GM21576 (cell line): ENCODE data around the gene PPFIA3.
"Not testable (repeated sequence)": the region's sequence is repeated elsewhere in the genome, so short reads cannot be mapped to it uniquely, and the experiment has no call there.

Experiments used
- ATAC-seq: cut with Tn5 transposase; IDR thresholded peaks from one replicate; pipeline ENCODE4 v1.9.1; 2021; ENCODE audit warnings: mild to moderate bottlenecking, moderate library complexity; ENCODE audit not compliant: unreplicated experiment

Gene PPFIA3

DNA sequence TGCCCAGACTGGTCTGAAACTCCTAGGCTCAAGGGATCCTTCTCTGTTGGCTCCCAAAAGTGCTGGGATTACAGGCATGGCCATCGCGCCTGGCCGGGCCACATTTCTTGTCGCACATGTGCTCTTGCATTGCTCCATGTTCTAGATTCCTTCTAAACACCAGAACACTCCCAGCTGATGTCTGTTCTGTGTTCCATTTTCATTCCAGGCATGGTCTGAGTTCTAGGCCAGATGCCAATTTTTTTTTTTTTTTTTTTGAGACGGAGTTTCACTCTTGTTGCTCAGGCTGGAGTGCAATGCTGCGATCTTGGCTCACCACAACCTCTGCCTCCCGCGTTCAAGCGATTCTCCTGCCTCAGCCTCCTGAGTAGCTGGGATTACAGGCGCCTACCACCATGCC lies 2.5 kb downstream of the PPFIA3 start:
- not testable (repeated sequence) for ATAC-seq

DNA sequence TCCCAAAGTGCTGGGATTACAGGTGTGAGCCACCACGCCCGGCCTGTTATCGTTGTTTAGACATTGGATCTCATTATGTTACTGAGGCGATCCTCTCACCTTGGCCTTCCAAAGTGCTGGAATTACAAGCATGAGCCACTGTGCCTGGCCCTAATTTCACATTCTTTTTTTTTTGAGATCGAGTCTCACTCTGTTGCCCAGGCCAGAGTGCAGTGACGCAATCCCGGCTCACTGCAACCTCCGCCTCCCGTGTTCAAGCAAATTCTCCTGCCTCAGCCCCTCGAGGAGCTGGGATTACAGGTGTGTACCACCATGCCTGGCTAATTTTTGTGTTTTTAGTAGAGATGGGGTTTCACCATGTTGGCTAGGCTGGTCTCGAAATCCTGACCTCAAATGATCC lies 3.9 kb downstream of the PPFIA3 start:
- not testable (repeated sequence) for ATAC-seq

DNA sequence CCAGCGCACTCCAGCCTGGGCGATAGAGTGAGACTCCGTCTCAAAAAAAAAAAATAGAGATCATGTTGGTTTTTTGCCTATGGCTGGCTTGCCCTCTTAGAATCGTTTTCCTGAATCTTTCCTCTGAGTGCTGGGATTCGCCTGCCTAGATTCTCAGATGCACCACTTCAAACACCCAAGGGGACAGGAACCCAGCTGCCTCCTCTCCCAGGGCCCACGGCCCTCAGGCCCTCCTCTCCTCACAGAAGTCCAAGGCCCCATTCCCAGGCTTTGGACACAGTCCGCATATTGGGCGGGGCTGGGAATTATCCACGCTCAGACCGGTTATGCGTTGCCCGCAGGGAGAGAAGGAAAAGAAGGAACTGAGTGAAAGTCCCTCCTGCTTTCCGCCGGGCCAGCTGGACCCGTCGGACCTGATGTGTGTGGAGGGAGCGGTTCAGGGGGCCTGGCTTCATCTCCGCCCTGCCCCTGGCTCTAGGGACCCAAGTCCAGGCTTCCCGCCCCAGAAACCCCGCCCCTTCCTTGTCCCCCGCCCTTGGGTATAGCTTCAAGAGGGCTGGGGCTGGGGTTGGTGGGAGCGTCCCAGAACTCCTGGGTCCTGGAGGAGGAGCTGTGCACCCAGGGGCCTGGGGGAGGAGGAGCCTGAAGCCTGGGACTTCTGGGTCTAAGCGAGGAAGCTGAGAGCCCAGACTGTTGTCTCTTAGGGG lies 5.8 kb downstream of the PPFIA3 start:
- ATAC-seq, result no peak

DNA sequence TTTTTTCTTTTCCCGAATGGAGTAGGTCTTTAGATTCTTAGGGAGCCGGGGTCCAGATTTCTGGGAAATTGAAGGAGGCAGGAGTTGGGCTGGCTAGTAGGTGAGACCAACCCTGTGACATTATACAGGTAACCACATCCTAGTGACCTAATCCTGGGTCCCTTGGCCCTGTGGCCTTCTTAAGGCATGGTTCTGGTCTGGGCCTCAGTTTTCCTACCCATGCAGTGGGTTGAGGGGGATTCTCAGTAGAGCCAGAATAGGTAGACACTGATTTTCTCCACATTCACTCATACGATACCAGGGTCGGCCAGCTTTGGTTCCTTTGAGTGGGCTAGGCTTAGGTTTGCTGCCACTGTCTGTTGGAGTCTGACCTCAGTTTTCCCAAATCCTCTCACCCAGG lies 7.2 kb downstream of the PPFIA3 start:
- ATAC-seq, result no peak

DNA sequence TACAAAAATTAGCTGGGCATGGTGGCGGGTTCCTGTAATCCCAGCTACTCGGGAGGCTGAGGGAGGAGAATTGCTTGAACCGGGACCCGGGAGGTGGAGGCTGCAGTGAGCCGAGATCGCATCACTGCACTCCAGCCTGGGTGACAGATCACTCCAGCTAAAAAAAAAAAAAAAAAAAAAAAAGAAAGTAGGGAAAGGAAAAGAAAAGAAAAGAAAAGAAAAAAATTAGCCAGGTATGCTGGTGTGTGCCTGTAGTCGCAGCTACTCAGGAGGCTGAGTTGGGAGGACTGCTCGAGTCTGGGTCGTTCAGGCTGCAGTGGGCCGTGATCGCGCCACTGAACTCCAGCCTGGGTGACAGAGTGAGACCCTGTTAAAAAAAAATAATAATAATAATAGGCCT lies 7.9 kb downstream of the PPFIA3 start:
- ATAC-seq, result not testable (repeated sequence)

DNA sequence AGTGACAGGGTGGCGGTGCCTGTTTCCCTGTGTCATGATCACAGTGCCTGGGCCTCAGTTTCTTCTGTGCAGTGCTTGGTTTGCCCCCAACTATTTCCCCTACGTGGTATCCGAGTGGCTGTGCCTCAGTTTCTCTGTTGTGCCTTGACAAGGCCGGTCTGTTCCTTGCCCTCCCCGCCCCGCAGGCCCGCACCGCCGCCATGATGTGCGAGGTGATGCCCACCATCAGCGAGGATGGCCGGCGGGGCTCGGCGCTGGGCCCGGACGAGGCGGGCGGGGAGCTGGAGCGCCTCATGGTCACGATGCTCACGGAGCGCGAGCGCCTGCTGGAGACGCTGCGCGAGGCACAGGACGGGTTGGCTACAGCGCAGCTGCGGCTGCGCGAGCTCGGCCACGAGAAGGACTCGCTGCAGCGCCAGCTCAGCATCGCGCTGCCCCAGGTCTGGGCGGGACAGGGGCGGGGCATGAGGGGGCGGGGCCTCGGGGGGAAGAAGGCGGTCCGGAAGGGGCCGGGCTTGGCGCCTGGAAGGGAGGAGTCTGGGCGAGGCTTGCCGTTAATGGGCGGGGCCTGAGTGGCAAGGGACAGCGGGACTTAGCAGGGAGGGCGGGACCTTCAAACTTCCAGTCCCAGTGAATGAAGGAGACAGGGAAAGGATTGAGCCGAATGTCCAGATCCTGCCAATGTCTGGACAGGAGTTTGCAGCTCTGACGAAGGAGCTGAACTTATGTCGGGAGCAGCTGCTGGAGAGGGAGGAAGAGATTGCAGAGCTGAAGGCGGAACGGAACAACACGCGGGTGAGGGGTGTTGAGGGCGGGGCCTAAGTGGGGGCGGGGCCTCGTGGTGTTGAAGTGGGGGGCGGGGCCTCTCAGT lies 8.6 kb downstream of the PPFIA3 start:
- peak; percentile 78 for ATAC-seq

DNA sequence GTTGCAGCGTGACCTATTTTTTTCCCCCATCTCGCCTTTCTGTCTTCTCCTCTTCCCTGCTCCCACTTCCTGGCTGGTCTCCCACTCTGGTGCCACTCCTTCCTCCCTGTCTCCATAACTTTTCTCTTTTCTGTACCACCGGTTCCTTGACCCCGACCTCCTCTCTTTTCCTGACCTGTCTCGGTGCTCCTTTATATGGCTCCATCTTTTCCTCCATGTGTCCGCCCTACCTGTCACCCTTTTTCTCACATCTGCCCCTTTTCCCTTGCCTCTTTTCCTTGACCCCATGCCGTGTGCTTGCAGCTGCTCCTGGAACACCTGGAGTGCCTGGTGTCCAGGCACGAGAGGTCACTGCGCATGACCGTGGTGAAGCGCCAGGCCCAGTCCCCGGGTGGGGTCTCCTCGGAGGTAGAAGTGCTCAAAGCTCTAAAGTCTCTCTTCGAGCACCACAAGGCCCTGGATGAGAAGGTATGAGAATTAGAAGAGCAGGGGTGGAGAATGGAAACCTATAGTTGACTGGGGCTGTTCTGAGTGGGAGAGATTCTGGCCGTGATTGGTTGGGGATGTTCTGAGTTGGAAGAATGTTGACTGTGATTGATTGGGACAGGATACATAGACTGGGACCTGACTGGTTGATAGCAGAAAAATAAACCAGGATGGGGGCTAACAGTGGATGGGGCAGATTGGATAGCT lies 9.3 kb downstream of the PPFIA3 start:
- no peak for ATAC-seq

DNA sequence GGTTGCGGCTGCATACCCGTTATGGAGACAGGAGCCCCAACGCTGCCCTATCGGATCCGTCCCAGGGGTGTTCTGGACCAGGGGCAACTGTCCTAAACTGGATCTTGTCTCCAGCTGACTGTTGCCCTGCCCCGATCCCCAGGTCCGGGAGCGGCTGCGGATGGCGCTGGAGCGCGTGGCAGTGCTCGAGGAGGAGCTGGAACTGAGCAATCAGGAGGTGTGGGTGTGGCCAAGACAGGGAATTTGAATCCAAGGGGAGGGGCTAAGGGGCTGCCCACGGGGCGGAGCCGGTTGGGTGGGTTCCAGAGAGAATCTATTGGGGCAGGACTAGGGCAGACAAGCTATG lies 9.9 kb downstream of the PPFIA3 start:
- no peak for ATAC-seq

DNA sequence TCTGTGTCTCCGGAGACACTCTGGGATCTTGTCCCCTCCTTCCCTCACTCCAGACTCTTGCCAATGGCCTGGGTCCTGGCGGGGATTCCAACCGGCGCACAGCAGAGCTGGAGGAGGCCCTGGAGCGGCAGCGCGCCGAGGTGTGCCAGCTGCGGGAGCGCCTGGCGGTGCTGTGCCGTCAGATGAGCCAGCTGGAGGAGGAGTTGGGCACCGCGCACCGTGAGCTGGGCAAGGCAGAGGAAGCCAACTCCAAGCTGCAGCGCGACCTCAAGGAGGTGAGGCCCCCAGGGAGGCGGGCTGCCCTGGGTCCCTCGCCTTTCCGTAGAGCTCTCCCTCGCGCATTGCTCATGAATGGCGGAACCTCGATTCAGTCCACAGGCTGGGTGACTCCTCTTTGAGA lies 11.0 kb downstream of the PPFIA3 start:
- ATAC-seq, result no peak

DNA sequence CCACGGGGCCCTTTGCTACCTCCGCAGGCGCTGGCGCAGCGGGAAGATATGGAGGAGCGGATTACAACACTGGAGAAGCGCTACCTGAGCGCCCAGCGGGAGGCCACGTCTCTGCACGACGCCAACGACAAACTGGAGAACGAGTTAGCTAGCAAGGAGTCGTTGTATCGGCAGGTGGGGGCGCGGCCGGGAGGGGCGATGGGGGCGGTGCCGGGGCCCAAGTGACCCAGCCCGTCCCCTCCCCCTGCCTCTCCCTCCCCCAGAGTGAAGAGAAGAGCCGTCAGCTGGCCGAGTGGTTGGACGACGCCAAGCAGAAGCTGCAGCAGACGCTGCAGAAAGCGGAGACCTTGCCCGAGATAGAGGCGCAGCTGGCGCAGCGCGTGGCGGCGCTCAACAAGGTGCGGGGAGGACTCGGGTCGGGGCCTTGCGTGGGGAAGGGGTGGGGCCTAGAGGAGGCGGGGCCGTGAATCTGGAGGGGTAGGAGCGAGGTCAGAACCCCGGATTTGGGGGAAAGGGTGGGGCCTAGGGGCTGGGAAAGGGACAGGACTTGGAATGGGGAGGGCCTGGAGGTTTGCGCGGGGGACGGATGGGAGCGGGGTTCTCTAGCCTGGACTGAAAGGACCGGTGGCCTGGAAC lies 13.7 kb downstream of the PPFIA3 start:
- ATAC-seq, result no peak

DNA sequence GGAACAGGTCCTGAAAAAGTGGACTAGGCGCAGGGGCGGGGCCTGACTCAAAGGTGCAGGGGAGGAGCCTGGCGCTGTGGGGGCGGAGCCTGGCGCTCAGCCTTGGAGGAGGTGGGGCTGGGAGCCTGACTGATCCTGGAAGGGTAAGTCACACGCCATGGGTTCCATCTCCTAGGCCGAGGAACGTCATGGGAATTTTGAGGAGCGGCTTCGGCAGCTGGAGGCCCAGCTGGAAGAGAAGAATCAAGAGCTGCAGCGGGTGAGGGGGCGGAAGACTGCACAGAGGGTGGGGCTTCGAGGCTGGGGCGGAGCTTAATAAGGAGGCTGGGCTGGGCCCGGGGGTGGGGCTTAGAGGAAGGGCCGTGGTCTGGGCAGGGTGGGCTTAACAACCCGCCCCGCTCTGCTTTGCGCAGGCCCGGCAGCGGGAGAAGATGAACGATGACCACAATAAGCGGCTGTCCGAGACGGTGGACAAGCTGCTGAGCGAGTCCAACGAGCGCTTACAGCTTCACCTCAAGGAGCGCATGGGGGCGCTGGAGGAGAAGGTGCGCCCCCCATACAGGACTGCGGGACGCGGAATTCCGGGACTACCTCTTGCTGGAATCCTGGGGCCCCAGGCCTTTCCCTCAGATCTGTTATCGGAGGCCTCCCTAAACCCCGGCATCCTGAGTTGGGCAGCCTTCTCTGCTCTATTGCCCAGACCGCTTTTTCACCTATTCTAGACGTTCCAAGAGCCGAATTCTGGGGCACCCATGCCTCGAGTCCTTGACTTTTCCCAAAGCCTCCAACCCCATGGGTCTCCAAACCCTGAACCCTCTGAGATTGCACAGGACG lies 14.5 kb downstream of the PPFIA3 start:
- ATAC-seq, result no peak

DNA sequence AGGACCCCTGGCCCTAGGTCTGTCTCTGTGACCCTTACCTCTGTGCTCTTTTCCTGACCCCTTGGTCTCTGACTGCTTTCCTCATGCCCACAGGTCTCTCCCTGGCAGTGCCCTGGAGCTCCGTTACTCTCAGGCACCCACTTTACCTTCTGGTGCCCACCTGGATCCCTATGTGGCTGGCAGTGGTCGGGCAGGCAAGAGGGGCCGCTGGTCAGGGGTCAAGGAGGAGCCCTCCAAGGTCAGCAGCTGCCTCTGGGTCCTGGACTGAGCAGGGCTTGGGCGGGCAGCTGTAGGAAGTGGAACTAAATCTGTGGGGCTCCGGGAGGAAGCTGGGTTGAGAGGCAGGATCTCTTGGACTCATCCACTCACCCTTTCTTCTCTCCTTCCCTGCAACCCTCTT lies 16.3 kb downstream of the PPFIA3 start:
- ATAC-seq, result no peak

DNA sequence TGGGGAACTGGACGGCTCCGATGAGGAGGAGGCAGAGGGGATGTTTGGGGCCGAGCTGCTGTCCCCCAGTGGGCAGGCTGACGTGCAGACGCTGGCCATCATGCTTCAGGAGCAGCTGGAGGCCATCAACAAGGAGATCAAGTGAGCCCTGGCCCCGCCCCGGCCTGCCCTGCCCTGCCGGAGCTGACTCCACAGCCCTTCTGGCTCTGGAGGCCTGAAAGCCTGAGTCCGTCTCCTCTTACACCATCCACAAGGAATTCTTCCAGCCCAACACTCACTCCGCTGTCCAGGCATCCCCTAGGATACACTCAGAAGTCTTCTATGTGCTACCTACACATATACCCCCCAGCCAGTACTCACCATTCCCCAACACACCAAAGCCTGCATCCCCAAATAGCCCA lies 17.4 kb downstream of the PPFIA3 start:
- ATAC-seq, result no peak

DNA sequence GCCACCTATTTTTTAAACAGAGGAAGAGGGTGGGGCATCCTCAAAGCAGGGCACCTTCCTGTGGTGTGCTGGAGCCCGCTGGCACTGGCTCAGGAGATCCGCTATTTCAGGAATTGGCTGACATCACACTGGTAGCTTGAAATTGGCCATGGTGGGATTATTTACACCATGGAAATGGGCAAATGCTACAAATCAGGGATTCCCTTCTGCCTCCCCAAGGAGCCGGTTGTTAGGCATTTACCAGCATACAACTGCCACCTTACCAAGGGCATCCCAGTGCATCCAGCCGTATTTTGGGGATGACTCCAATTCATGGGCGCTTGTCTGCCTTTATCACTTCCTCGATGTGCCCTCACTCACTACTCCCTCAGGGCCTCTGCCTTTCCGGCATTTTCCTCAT lies 21.6 kb downstream of the PPFIA3 start:
- no peak for ATAC-seq

DNA sequence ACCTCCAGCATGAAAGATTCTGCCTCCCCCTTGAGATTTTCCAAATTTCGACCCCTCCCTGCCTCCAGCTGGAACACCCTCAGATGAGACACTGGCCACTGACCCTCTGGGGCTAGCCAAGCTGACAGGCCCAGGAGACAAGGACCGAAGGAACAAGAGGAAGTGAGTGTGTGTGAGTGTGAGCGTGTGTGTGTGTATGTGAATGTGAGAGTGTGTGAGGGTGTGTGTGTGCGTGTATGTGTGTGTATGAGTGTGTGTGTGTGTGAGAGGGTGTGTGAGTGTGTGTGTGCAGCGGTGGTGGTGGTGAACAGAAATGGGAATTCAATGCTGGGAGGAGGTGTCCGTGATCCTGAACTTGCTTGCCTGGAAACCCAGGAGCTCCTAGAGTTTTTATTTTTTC lies 22.0 kb downstream of the PPFIA3 start:
- no peak for ATAC-seq

DNA sequence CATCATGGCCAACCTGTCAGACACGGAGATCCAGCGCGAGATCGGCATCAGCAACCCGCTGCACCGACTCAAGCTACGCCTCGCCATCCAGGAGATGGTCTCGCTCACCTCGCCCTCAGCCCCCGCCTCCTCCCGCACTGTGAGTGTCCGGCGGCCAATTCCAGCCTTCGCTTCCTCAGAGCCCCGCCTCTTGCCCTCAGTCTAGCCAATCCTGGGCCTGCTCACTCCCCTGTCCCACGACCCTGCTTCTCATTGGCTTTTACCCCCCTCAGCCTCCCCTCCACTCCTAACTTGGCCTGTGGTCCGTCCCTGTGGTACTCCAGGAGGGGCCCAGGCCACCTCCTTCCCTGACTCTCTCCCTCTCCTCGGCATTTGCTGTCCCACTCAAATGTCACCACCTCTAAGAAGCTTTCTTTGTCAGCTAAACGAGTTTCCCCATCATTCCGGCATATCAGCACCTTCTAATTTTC lies 23.6 kb downstream of the PPFIA3 start:
- ATAC-seq, result no peak

DNA sequence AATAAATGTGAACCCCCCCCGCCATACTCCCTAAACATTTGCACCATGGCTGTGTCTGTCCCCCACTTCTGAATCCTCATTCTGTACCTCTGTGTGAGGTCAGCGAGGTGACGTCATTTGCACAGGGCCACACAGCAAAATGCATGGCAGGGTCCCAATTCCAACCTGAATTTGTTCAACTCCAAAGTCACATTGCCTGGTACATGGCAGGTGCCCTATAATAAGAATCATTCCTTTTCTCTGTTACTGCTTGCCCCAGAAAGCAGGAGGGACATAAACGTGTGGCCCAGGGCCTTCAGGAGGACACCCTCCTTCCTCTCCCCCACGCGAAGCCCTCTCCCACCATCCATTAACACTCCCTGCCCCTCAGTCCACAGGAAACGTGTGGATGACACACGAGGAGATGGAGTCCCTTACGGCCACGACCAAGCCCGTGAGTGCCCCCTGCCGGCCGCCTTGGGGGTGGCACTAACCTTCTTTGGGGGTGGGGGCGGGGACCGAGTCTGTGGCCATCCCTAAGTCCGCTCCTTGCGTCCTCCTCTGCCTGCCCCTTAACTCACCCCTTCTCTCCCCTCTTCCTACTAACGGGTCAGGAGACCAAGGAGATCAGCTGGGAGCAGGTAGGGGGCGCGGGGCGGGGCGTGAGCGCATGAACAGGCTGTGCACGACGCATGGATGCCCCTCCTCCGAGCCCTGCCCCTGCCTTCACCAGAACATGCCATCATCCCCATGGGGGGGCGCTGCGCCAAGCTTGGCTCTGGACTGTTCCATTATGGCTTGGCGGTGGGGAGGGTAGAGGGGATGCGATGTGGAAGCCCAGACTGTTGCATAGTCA lies 26.4 kb downstream of the PPFIA3 start:
- no peak for ATAC-seq

DNA sequence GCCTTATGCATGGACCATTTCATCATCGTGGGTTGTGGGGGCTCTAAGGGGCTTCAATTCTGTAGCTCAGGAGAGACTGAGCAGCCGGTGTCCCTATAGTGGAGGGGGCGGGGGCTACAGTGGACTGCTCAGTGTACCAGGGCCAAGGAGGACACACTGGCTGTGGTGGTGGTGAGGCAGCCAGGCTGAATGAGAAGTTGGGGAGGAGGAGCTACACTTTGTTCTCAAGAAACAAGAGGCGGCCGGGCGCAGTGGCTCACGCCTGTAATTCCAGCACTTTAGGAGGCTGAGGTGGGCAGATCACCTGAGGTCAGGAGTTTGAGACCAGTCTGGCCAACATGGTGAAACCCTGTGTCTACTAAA lies 27.0 kb downstream of the PPFIA3 start:
- not testable (repeated sequence) for ATAC-seq

DNA sequence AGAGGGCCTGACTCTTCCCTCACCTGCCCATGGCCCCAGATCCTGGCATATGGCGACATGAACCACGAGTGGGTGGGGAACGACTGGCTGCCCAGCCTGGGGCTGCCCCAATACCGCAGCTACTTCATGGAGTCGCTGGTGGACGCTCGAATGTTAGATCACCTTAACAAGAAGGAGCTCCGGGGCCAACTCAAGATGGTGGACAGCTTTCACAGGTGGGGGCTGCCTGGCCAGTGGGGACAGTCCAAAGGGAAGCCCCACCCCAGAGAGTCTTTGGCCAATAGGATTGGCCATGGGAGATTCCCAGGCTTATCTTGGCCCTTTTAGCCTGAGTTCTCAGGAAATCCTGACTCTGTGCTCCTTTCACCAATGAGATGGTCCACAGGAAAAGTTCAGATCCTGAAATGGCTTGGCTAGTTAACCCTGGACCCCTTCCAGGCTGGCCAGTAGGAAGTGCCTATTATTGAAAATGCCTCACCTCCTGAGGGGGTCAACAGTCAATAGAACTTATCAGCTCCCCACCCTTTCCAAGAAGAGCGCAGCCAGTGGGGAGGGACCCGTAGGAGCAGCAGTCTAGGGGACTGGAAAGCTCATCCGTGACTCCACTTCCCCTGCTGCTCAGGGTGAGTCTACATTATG lies 28.8 kb downstream of the PPFIA3 start:
- no peak for ATAC-seq
